PFSK-1 (cell line): Measurements from ENCODE around the gene TSC22D2.

Experiments used
- POLR2AphosphoS5 ChIP-seq: IDR thresholded peaks from 2 replicates; pipeline ENCODE4 v1.6.1; 2012; ENCODE audit warnings: low read depth, mild to moderate bottlenecking, control low read depth, low read length, moderate library complexity
- REST ChIP-seq, 2 experiments: IDR thresholded peaks; 2 replicates each; pipeline versions ENCODE4 v1.6.1 to v1.8.0; 2011 to 2012; ENCODE audit warnings: low read depth in 2 of 2, low read length in 2 of 2, control low read depth in 1 of 2, inconsistent platforms in 1 of 2, mild to moderate bottlenecking in 1 of 2, moderate library complexity in 1 of 2; ENCODE audit not compliant: insufficient read depth in 1 of 2
- TAF1 ChIP-seq: IDR thresholded peaks from 2 replicates; pipeline ENCODE4 v1.6.1; 2012; ENCODE audit warnings: low read length, control low read depth, borderline replicate concordance; ENCODE audit not compliant: insufficient read depth

- TF ChIP-seq REST (IDR thresholded peaks at IDR 0.05; ENCODE audit: insufficient read depth in 1 of 2, low read depth in 2 of 2, low read length in 2 of 2) (no peak), TAF1 (no peak), POLR2AphosphoS5 (0 out of 2 replicates have a peak, but pooled peaks have one; percentile 27)
These were observed 36.3 kb upstream of the TSC22D2 start for GRCh38 chr3:150371741-150372254.
